ENCODE measurements around the gene KLK1.
A peak's percentile ranks its signal among the peaks of the same experiment; 100 is the strongest.

Gene KLK1

GRCh38 chr19:50861010-50861409 lies 37.4 kb upstream of the KLK1 start:
- TF ChIP-seq MAX (IDR thresholded peaks at IDR 0.05; ENCODE audit: low read depth, low read length) (no peak), CTCF (IDR thresholded peaks at IDR 0.05; ENCODE audit: low read depth, low read length) (no peak), POLR2A (IDR thresholded peaks at IDR 0.05; ENCODE audit: extremely low read depth, insufficient read length) (no peak), MYC (IDR thresholded peaks at IDR 0.05; ENCODE audit: low read depth, low read length) (no peak)
- no peak for DNase-seq (ENCODE audit: low read depth)
- H3K4me3 ChIP-seq (ENCODE audit: low read depth, low read length) = no peak overlapping the region

- no peak for DNase-seq (ENCODE audit: low read depth)
- no peak for TF ChIP-seq MYC (IDR thresholded peaks at IDR 0.05; ENCODE audit: low read depth, low read length)
- TF ChIP-seq MAX (IDR thresholded peaks at IDR 0.05; ENCODE audit: low read depth, low read length) = no peak
- TF ChIP-seq CTCF (IDR thresholded peaks at IDR 0.05; ENCODE audit: low read depth, low read length) = no peak
- no peak for TF ChIP-seq POLR2A (IDR thresholded peaks at IDR 0.05; ENCODE audit: extremely low read depth, insufficient read length)
- H3K4me3 ChIP-seq (ENCODE audit: low read depth, low read length) = no peak overlapping the region
Observed at GRCh38 chr19:50859849-50860248, 36.3 kb upstream of the KLK1 start.

GRCh38 chr19:50858886-50859285 lies 35.3 kb upstream of the KLK1 start:
- no peak for DNase-seq (ENCODE audit: low read depth)
- no peak overlapping the region for H3K4me3 ChIP-seq (ENCODE audit: low read depth, low read length)
- no peak for TF ChIP-seq POLR2A (IDR thresholded peaks at IDR 0.05; ENCODE audit: extremely low read depth, insufficient read length)
- TF ChIP-seq CTCF (IDR thresholded peaks at IDR 0.05; ENCODE audit: low read depth, low read length) = no peak
- no peak for TF ChIP-seq MAX (IDR thresholded peaks at IDR 0.05; ENCODE audit: low read depth, low read length)
- TF ChIP-seq MYC (IDR thresholded peaks at IDR 0.05; ENCODE audit: low read depth, low read length) = no peak

GRCh38 chr19:50857366-50857765 lies 33.8 kb upstream of the KLK1 start:
- DNase-seq (ENCODE audit: low read depth) = no peak
- H3K4me3 ChIP-seq (ENCODE audit: low read depth, low read length) = no peak overlapping the region
- TF ChIP-seq POLR2A (IDR thresholded peaks at IDR 0.05; ENCODE audit: extremely low read depth, insufficient read length) = no peak
- TF ChIP-seq MAX (IDR thresholded peaks at IDR 0.05; ENCODE audit: low read depth, low read length) = no peak
- no peak for TF ChIP-seq MYC (IDR thresholded peaks at IDR 0.05; ENCODE audit: low read depth, low read length)
- no peak for TF ChIP-seq CTCF (IDR thresholded peaks at IDR 0.05; ENCODE audit: low read depth, low read length)

GRCh38 chr19:50854636-50855410 lies 31.2 kb upstream of the KLK1 start, which contains the start of gene KLK3:
Gene KLK3, plus strand, starts transcription at chr19:50854915. Its CDS starts 41 bp downstream, at chr19:50854956.
- H3K4me3 ChIP-seq (ENCODE audit: low read depth, low read length) = no peak within 1 kb of the TSS
- TF ChIP-seq MYC (IDR thresholded peaks at IDR 0.05; ENCODE audit: low read depth, low read length) = no peak
- TF ChIP-seq MAX (IDR thresholded peaks at IDR 0.05; ENCODE audit: low read depth, low read length) = no peak
- TF ChIP-seq POLR2A (IDR thresholded peaks at IDR 0.05; ENCODE audit: extremely low read depth, insufficient read length) = no peak
- no peak for TF ChIP-seq CTCF (IDR thresholded peaks at IDR 0.05; ENCODE audit: low read depth, low read length)
- DNase-seq (ENCODE audit: low read depth) = peak; percentile 65
